Natural killer cell (primary cell): Measurements from ENCODE around the gene VMAC. TPM values are rescaled to one million over a fixed set of nuclear protein-coding genes. Genes with fewer than 3 reads are reported as not detected.
"Not testable (repeated sequence)": the region's sequence is repeated elsewhere in the genome, so short reads cannot be mapped to it uniquely, and the experiment has no call there.

Experiments
- ATAC-seq, 3 donors: fragments of 150-1000 bp in 2 of 3; fragments of 200-7000 bp in 1 of 3; cut with Tn5 transposase; 1 replicate in 1 of 3; 2 replicates in 2 of 3; pipeline ENCODE4 v1.10.0; 2021; ENCODE audit warnings: mild to moderate bottlenecking in 2 of 3, moderate library complexity in 2 of 3
- DNase-seq, 2 donors: peaks; one replicate each; pipeline versions ENCODE4 v3.0.0 to v3.0.0-alpha.2; 2013 to 2021; ENCODE audit warnings: mixed read lengths in 1 of 2
- H3K27ac ChIP-seq: one replicate; pipeline ENCODE4 v1.5.1; 2013; ENCODE audit warnings: mild to moderate bottlenecking, low read length
- H3K27me3 ChIP-seq: one replicate; pipeline ENCODE4 v1.6.1; 2013; ENCODE audit warnings: low read length; ENCODE audit not compliant: control insufficient read depth, insufficient read depth
- H3K36me3 ChIP-seq: one replicate; pipeline ENCODE4 v1.6.1; 2013; ENCODE audit warnings: low read length; ENCODE audit not compliant: control insufficient read depth, insufficient read depth
- H3K4me1 ChIP-seq: one replicate; pipeline ENCODE4 v1.6.1; 2013; ENCODE audit warnings: low read length; ENCODE audit not compliant: control insufficient read depth, insufficient read depth
- H3K4me3 ChIP-seq: one replicate; pipeline ENCODE4 v1.5.1; 2013; ENCODE audit warnings: low read length
- H3K9me3 ChIP-seq: one replicate; pipeline ENCODE4 v1.6.1; 2013; ENCODE audit warnings: low read length; ENCODE audit not compliant: control insufficient read depth, insufficient read depth
- H3K27ac Mint-ChIP-seq, 2 donors: one replicate each; pipeline ENCODE4 v1.8.0; 2022; ENCODE audit warnings: mild to moderate bottlenecking in 2 of 2, mixed read lengths in 2 of 2, moderate library complexity in 1 of 2
- H3K27me3 Mint-ChIP-seq, 2 donors: one replicate each; pipeline ENCODE4 v1.8.0; 2022; ENCODE audit warnings: low read depth in 2 of 2, mixed read lengths in 2 of 2
- H3K36me3 Mint-ChIP-seq: one replicate; pipeline ENCODE4 v1.8.0; 2022; ENCODE audit warnings: mixed read lengths
- H3K4me1 Mint-ChIP-seq, 2 donors: one replicate each; pipeline ENCODE4 v1.8.0; 2022; ENCODE audit warnings: mixed read lengths in 2 of 2
- H3K4me3 Mint-ChIP-seq: one replicate; pipeline ENCODE4 v1.8.0; 2022; ENCODE audit warnings: mild to moderate bottlenecking, moderate library complexity, mixed read lengths
- H3K9me3 Mint-ChIP-seq, 2 donors: one replicate each; pipeline ENCODE4 v1.8.0; 2022; ENCODE audit warnings: mixed read lengths in 2 of 2
- CTCF ChIP-seq: fragments of 200-600 bp; IDR thresholded peaks from one replicate; pipeline ENCODE4 v1.8.0; 2022; ENCODE audit warnings: antibody characterized with exemption
- WGBS: methylation state at CpG from one replicate; pipeline ENCODE4 v1.1.7; 2013; ENCODE audit warnings: missing lambda C conversion rate; ENCODE audit not compliant: insufficient coverage; 5-methylcytosine and 5-hydroxymethylcytosine counted together
- intact Hi-C: fragments of 100-400 bp; cut with micrococcal nuclease; formaldehyde crosslinking; loops from one replicate; pipeline ENCODE4 v1.14.2; 2022
- total RNA-seq, 4 donors: library from RNA; stranded (reverse); fragments of 120-200 nt in 1 of 4; gene quantifications; one replicate each; pipeline versions ENCODE4 v1.2.3 to v1.2.4, GENCODE V29; 2013 to 2022

VMAC gene
- total RNA-seq, result 10 to 100 TPM; 21.1 to 26.3 (median 24.2) TPM
- total RNA-seq (2013), result 16.9 TPM

- H3K4me1 ChIP-seq, result peaks cover 35% of the 10 kb centered on the region
- no peaks in the 10 kb centered on the region for H3K27me3 Mint-ChIP-seq
- no peaks in the 10 kb centered on the region for H3K9me3 Mint-ChIP-seq
- no peak for TF ChIP-seq CTCF
- H3K9me3 ChIP-seq, result no peaks in the 10 kb centered on the region
- H3K4me3 ChIP-seq, result peak within 1 kb of the TSS; percentile 97
- H3K4me3 Mint-ChIP-seq, result peak within 1 kb of the TSS; percentile 100
- peak within 1 kb of the TSS; percentile 98 to 99 for H3K27ac Mint-ChIP-seq
- peaks cover 23 to 42% of the 10 kb centered on the region in 2 donors for H3K4me1 Mint-ChIP-seq
- H3K27me3 ChIP-seq, result no peaks in the 10 kb centered on the region
- peak within 1 kb of the TSS; percentile 93 for H3K27ac ChIP-seq
- ATAC-seq (peak; percentile 73 to 89 (median 77)), DNase-seq (peak; percentile 99 to 100)
- no peaks in the 10 kb centered on the region for H3K36me3 Mint-ChIP-seq
- intact Hi-C loops, result loop anchor here (1.0 to 5.0 kb wide), 6 partner anchors 73 to 1182 kb away; partner anchors contain the start of genes ALKBH7, CATSPERD, DPP9 and LONP1
- under 1% methylated on average over 61 of the region's 61 CpGs for WGBS
- peaks cover 5% of the 10 kb centered on the region for H3K36me3 ChIP-seq
These were observed at the start of gene VMAC for GRCh38 chr19:5904352-5905113. VMAC (plus strand) TSS chr19:5904872; CDS start chr19:5904891, 19 bp downstream.

DNA sequence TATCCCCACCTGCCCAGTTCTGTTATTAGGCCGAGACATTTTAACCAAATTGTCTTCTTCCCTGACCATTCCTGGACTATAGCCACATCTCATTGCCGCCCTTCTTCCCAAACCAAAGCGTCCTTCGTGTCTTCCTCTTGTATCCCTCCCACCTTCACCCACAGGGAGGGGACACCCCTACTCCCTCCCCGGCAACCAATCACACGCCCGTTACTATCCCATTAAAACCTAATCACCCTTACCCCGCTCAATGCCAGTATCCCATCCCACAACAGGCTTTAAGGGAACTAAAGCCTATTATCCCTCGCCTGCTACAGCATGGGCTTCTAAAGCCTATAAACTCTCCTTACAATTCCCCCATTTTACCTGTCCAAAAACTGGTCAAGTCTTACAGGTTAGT lies 49.5 kb upstream of the VMAC start:
- H3K9me3 ChIP-seq, H3K27me3 ChIP-seq, H3K36me3 Mint-ChIP-seq, H3K4me1 Mint-ChIP-seq, H3K4me3 ChIP-seq, H3K4me1 ChIP-seq, ATAC-seq, DNase-seq, intact Hi-C loops, H3K27ac ChIP-seq, H3K27me3 Mint-ChIP-seq, H3K36me3 ChIP-seq, H3K27ac Mint-ChIP-seq, H3K9me3 Mint-ChIP-seq, H3K4me3 Mint-ChIP-seq: not testable (repeated sequence)
- WGBS, result 92% methylated on average over 9 of the region's 9 CpGs

- no peaks in the 10 kb centered on the region for H3K9me3 ChIP-seq
- no peak overlapping the region for H3K27ac ChIP-seq
- H3K4me1 ChIP-seq, result no peaks in the 10 kb centered on the region
- WGBS, result 85% methylated on average over 18 of the region's 18 CpGs
- Mint-ChIP-seq H3K9me3 (no peaks in the 10 kb centered on the region), H3K4me1 (peaks cover 0 to 5% of the 10 kb centered on the region in 2 donors), H3K4me3 (no peak overlapping the region), H3K36me3 (no peaks in the 10 kb centered on the region), H3K27me3 (peaks cover 0 to 5% of the 10 kb centered on the region in 2 donors), H3K27ac (no peak overlapping the region)
- no peaks in the 10 kb centered on the region for H3K36me3 ChIP-seq
- TF ChIP-seq CTCF, result no peak
- H3K27me3 ChIP-seq, result no peaks in the 10 kb centered on the region
- ATAC-seq (no peak), DNase-seq (no peak)
- intact Hi-C loops, result no loop called here
- H3K4me3 ChIP-seq, result no peak overlapping the region
These were observed 47.2 kb upstream of the VMAC start for GRCh38 chr19:5857203-5858081.

- Histone ChIP-seq H3K4me3 (no peak overlapping the region), H3K27ac (no peak overlapping the region), H3K27me3 (no peaks in the 10 kb centered on the region), H3K36me3 (no peaks in the 10 kb centered on the region), H3K9me3 (no peaks in the 10 kb centered on the region), H3K4me1 (peaks cover 24% of the 10 kb centered on the region)
- Mint-ChIP-seq H3K27ac (no peak overlapping the region), H3K36me3 (no peaks in the 10 kb centered on the region), H3K9me3 (no peaks in the 10 kb centered on the region), H3K4me1 (peaks cover 19 to 23% of the 10 kb centered on the region in 2 donors), H3K27me3 (no peaks in the 10 kb centered on the region), H3K4me3 (no peak overlapping the region)
- intact Hi-C loops, result no loop called here
- no peak for TF ChIP-seq CTCF
- ATAC-seq, result no peak
- WGBS, result 75% methylated on average over 11 of the region's 11 CpGs
- no peak for DNase-seq
These were observed 41.5 kb upstream of the VMAC start for GRCh38 chr19:5863030-5863665.
